ENCODE results near the gene RRAGC.
"Not testable (repeated sequence)": the region's sequence is repeated elsewhere in the genome, so short reads cannot be mapped to it uniquely, and the experiment has no call there.

RRAGC gene

DNA sequence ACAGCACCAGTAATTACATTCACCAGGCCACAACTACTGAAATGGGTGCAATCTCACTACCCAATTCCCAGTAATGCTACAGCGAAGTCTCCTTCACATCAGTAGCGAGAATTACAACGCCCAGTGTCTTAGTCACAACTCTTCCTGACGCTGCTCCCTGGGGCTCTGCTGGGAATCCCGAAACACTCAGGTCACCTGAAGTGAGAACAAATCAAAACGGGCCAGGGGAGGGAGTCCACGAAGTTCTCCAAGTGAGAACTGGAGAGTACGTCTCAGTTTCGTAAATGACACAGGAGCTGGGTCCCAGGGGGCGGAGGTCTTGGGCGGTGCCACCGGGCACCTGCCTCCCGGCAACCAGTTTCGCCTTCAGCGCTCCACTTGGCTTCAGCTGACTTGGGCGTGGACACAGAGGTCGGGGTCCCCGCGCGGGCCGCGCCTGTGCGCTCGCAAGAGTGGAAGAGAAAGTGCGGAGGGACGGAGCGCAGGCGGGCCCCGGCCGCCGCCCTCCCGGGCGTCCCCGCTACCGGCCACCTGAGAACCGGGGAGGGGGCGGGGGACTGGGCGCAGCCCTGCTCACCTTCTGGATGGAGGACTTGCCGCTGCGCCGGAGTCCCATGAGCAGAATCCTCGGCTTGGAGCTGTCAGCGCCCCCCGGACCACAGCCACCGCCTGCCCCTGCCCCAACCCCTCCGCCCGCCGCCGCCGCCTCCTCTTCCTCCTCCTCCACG lies 575 bp downstream of the RRAGC start:
- ATAC-seq (peak; percentile 32), DNase-seq (peak; percentile 63)

DNA sequence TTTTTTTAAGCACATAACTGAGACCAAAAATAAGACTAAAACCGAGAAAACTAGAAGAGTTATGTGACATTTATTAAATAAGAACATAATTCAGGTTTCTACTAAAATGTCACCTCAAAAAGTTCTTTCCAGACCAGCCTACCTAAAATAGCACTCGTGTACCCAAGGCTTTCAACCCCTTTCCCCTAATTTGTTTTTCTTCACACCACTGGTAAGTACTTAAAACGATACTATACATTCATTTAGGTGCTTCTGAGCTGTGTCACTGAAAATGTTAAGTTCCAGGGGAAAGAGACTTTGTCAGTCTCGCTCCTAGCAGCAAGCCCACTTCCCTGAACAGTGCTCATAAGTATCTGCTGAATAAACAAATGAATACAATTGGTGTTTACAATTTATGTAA lies 6.8 kb downstream of the RRAGC start:
- DNase-seq, result no peak
- peak; percentile 83 for ATAC-seq

DNA sequence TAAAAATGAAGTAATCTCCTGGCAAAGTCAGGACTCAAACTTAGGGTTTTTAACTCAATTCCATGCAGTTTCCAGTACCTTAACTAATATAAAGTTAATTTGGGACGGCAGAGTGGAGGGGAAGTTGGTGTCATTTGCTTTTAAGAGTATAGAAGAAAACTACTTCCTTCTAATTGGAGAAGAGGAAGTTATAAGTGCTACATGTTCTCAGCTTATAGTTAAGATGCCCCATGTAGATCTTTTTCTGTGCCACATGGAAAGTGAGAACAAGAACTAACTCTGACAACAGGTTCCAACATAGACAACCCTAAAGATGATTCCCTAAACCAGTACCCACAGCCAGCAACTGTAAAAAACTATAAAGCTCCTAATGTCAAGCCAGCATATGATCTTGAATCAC lies 11.5 kb downstream of the RRAGC start:
- DNase-seq, result no peak
- no peak for ATAC-seq

DNA sequence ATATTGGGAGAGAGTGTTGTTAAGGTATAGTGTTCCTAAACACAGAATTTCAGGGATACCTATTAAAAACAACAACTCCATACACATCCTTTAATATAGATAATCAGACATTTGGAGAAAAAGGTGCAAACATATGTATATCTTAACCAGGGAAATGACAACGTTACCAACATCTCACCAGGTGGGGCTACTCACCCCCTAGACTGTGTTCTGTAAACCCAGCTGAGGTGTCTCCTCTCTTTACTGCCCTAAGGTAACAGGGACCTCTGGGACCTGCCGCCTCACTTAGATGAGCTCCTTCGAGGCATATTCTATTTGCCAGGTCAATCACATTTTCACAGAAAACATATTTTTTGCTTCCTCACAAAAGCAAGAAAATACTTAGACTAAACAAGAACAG lies 13.4 kb downstream of the RRAGC start:
- DNase-seq (no peak), ATAC-seq (peak; percentile 28)

DNA sequence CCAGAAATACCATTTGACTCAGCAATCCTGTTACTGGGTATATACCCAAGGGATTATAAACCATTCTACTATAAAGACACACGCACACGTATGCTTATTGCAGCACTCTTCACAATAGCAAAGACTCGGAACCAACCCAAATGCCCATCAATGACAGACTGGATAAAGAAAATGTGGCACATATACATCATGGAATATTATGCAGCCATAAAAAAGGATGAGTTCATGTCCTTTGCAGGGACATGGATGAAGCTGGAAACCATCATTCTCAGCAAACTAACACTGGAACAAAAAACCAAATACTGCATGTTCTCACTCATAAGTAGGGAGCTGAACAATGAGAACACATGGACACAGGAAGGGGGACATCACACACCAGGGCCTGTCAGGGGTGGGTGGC lies 14.5 kb downstream of the RRAGC start:
- not testable (repeated sequence) for DNase-seq, ATAC-seq

DNA sequence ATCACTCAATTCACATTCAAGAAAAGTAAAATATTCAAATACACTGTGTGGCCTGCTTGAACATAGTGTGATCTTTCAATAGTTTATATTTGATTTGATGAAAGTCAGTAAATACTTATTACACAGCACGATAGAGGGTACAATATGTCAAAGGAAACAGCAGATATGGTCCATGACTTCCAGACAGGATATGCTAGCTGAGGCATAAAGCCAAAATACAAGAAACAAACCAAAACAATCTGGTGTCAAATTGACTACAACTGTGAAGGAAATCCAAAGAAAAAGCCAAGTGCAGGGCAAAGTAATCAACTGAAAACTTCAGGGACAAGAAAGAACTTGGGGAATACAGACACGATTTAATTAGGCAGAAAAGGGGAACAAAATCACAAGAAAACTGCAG lies 19.3 kb downstream of the RRAGC start:
- DNase-seq (no peak), ATAC-seq (no peak)

DNA sequence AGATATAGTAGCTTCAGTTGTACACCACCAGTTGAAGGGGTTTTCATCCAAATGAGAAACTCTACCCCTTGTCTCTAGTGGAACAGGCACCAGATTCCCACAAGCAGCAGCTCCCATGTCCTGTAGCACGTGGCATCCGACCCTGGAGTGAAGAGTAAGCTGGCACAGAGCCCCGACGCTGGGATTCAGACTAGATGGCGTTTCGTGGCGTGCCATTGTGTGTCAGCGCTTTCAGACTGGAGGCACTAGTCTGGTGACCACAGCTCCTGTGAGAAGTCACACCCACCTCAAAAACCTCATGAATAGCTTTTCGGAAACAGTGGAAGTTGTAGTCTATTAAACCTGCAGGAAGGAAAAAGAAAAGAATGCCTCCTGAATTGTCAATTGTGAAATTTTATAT lies 20.2 kb downstream of the RRAGC start:
- no peak for ATAC-seq
- DNase-seq, result no peak

DNA sequence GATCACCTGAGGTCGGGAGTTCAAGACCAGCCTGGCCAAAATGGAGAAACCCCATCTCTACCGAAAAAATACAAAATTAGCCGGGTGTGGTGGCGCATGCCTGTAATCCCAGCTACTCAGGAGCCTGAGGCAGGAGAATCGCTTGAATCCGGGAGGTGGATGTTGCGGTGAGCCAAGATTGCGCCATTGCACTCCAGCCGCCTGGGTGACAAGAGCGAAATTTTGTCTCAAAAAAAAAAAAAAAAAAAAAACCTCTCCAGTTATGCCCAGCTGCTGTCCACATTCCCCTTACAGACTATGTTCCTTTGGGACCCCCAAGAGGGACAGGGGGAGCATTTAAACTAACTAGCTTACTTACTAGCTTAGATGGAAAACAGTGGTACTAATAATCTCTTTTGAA lies 23.3 kb downstream of the RRAGC start:
- not testable (repeated sequence) for ATAC-seq, DNase-seq

DNA sequence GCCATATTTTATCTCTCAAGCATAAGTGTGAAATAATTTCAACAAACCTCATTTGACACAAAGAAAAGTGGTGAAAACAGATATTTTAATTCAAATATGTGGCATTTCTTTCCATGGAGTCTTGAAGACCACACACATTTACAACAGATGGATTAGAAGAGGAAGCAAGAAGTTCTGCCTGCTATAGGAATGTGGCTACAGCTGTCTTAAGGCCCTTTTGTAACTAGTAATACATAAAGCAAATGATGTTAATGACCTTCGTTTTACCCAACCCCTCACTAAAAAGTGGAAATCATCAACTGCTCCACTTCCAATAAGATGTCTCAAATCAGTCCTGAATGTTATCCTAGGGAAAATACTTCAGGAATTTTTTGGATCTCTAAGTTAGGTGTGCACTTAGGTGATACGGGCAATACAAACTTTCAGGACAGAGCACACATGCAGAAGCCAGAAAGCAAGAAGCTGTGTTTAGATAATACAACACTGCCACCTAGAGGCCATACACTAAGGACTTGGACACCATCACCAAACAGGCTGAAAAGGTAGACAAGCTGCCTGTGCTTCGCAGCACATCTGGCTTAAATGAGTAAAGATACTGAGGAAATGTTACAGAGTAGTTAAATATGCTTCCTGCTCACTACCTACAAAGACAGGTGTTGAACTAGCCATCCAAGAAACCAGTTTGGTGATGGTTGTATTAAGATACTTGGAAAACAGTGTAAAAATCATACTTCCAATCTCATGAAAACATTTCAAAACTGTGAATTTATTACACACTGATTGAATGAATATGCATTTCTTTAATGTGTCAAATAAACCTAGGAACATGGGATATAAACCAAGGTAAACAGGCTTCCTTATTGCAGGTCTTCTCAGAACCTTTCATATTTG lies 24.4 kb downstream of the RRAGC start:
- DNase-seq (peak; percentile 23), ATAC-seq (peak; percentile 80)

DNA sequence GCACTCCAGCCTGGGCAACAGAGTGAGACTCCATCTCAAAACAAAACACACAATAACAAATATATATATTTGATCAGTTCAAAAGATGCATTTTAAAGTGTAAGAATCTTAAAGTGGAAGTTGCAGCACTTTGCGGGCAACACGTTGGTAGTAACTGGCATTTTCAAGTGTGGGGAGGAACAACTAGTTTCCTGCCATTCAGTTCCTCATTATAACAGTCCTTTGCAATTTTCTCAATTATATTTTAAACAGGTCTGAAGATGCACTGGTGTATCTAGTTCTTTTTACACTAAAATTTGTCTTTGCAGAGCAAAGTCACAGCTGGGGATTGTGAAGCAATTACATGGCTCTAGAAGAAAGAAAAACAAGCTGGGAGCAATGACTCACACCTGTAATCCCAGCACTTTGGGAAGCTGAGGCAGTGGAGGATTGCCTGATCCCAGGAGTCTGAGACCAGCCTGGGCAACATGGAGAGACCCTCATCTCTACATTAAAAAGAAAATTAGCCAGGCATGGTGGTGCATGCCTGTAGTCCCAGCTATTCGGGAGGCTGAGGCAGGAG lies 25.3 kb downstream of the RRAGC start:
- ATAC-seq (no peak), DNase-seq (no peak)

DNA sequence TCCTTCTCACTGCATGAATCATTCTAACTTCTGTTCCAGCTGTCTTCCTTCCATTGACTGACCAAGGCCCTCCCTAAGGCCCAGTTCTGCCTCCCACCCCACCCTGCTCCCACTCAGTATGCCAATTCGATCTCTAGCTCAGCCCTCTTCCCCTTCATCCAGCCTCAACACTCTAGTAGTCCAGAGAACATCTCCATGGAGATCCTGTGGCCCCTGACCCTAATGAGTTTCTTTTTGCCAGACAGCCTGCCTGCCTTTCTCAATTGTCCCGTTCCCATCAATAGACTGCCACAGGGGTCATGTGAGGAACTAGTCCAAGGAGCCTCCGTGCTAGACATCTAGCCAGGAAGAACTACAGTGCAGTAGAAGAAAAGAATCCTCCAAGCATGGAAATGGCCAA lies 26.4 kb downstream of the RRAGC start:
- DNase-seq (no peak), ATAC-seq (no peak)

DNA sequence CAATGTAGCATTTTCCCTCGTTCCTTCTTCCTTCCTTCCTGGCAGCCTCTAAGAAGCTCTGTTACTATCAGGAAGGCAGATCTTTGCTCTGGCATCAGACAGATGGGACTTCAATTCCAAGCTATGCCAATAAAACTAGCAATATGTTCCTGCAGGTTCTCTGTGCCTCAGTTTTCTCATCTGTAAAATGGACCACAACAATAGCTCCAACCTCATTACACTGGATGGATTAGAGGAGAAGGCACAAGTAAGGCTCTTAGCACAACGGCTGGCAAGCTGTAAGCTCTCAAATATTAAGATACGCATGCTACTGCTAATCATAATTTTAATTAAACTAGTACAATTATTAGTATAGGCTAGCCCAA lies 27.2 kb downstream of the RRAGC start:
- DNase-seq (no peak), ATAC-seq (no peak)

DNA sequence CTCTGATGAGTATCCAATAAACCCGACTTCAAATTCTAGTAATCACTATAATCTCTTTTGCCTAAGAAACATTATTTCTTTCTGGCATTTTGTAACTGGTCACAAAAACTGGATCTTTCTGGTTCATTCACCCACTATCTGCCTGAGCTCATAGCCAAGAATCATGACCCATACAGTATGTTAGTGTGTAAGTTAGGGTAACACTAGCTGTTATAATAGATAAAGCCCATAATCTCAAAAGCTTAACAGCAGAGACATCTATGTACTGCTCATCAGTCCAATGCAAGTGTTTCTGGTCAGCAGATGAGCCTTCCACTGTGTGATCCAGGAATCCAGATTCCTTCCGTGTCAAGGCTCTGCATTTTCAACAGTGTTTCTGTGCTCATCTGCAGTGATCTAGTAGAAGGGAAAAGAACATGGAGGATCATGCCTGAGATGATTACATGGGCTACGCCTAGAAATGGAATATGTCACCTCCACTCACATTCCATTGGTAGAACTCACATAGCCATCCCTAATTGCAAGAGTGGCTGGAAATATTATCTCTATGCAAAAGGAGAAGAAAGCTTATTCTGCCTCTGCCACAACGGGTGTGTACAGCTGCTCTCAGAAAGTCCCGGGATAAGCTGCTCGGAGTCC lies 27.7 kb downstream of the RRAGC start:
- no peak for ATAC-seq
- DNase-seq, result no peak

DNA sequence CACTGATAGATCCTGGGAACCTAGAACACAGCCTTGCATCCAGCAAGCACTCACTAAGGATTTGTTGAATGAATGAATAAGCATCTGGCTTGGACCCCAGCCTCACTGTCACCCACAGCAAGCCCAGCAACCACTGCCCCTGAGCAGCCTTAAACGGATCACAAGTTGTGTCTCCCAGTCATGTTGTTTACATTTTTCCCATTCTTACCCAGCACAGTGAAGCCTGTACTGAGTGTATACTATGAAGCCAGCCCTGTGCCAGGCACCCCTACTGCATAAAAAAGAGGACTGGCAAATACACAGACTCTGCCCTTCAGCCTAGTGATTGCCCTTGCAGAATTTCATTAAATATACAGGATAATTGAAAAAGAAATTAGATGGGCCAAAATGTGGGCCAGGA lies 30.2 kb downstream of the RRAGC start:
- ATAC-seq, result no peak

DNA sequence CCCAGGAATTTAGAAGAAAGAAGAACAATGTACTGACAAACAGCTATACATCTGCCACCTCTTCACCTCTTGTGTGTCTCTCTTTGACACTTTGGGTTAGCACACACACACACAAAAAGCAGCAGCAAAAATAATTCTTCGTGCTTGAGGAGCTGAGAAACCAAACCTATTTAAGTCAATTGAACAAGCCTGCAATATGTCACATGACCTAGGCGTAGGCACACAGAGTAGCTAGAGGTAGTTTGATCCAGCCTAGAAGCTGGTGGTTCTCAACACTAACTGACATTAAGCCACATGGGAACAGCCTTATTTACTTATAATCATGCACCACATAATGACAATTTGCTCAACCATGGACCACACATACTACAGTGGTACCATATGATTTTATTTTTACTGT lies 32.3 kb downstream of the RRAGC start:
- ATAC-seq (no peak), DNase-seq (no peak)

More for the DNA sequence above, 30.2 kb downstream of the RRAGC start:
- DNase-seq, result no peak

DNA sequence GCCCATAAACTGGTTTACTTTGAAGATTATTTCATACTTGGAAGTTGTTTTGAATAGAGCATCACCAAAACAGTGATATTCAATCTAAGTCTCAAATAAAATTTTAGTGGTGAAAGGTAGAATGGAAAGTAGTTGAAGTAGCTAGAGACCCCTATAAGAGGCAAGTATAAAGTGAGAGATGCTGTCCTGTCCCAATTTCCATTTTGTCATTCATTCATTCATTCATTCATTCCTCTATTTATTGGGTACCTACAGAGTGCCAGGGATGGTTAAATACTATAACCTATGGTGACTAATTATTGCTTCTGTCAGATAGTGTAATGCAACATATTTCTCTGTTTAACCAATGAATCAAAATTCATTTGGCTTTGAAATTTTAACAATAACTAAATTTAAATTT lies 32.7 kb downstream of the RRAGC start:
- no peak for ATAC-seq
- no peak for DNase-seq

DNA sequence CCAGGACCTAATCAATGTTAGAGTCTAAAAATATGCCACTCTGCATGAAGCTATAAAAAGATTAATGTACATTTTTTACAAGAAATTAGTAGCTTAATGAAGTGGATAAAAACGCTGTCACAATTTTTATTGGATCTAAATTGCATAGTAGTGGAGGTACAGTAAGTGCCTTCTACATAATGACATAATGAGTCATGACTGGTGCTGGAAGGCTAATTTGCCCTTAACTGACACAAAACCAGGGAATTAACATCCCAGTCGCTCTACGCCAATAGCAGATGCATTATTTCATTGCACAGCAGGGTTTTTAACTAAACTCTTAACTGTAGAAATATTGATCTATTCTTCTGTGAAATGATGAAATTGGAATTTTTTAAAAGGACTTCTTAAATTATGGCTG lies 33.3 kb downstream of the RRAGC start:
- no peak for ATAC-seq
- DNase-seq, result no peak

DNA sequence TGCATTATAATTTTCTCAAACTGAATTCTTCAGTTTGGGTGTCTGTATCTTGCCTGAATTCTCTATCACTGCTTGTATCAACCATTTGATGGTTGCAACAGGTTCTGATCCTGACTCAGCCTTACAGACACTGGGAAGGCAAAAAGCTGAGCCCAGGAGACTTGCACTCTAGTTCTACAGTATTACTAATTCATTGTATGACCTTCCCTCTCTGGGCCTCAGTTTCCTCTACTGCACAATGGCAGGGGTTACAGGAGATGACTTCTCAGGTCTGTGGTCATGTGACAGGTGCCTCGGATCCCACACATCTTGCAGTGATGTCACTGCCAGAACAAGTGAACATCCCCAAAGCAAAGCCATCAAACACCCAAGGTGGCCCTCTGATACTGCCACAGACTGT lies 38.7 kb downstream of the RRAGC start:
- ATAC-seq, result no peak
- no peak for DNase-seq

DNA sequence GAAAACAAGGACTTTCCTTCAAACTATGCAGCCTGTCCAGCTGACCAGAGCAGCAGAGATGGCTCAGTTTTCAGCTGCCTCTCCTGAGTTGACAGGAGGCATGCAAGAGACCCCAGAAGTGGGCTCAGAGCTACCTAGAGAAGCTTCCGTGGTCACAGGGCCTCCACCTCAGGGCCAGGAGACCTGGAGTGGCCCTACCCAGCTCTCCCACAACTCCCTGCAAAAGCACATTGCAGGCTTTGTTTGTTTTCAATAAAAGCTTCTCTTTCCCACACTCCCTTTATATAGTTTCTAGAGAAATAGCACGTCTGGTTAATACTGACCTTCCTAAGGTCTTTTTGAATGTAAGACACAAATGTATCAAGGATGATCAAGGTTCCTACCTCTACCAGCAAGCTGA lies 40.1 kb downstream of the RRAGC start:
- no peak for DNase-seq

DNA sequence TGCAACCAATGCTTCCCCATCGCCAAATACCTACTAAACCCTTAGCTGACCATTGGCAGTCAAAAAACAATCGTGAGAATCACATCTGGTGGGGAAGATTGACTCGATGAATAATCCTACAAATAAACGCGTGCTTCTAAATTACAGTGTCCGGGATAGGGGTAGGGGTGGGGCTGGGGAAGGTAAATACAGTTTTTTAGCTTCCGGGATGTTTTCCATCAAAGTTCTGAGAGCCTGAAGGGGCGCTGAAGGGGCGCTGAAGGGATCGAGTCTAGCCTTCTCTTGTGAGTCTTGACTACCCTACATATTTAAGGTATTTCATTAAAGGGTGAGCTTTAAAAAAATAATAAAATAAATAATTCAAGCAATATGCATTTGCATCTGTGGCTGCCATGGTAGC lies 40.5 kb downstream of the RRAGC start:
- ATAC-seq (no peak), DNase-seq (no peak)

More for the DNA sequence above, 40.1 kb downstream of the RRAGC start:
- no peak for ATAC-seq

DNA sequence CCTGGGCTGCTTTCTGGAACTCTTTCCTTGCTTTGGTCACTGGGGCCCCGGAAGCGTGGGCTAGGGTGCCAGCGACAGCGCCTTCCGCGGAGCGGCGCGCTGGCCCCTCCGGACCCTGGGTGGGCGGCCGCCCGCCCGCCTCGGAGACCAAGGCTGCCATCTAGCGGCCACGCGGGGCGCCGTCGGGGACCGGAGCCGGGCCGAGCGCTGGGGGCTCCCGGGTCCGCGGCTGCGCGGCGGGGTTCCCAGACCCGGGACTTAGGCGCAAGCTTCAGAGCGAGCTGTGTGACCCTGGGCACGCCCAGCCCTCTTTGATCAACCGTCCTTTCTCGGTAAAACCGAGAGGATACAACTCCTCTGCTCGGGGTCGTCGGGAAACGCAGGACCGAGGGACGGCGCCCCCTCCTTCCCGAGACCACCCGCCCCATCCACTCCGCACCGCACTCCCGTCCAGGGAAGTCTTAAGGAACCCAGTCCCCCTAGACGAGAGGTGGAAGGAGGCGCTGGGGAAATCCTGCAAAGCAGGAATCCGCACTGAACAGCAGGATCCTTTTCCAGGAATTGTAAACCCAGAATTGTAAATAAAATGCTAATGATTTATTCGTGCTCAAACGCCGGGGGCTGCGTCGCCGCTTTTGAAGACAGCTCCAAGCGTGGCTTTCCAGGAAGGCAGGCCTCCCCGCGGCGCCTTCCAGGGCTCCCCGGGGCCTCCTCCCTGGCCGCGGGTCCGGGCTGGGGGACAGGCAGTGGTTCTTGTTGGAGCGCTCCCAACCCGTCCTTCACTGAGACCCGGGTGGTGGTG lies 41.2 kb downstream of the RRAGC start:
- ATAC-seq (peak; percentile 21), DNase-seq (peak; percentile 78)
